Keratinocyte (primary cell): ENCODE measurements around the gene AHRR. TPM values are rescaled to one million over a fixed set of nuclear protein-coding genes. Genes with fewer than 3 reads are reported as not detected.

Experiments
- DNase-seq: peaks from one replicate; pipeline ENCODE4 v3.0.0-alpha.2; 2011; ENCODE audit warnings: low read depth, missing footprints, low spot score
- FAIRE-seq: peaks from 2 replicates; lab custom pipeline; 2011; peaks lifted over from hg19 to GRCh38; lab: Jason Lieb, UNC
- H2AFZ ChIP-seq: 2 replicates; pipeline ENCODE4 v1.6.0; 2012; ENCODE audit warnings: low read length, control low read depth, inconsistent platforms; ENCODE audit not compliant: control insufficient read depth
- H3K27ac ChIP-seq: 2 replicates; pipeline ENCODE4 v1.5.1; 2011; ENCODE audit warnings: low read length; ENCODE audit not compliant: control insufficient read depth, insufficient read depth
- H3K27me3 ChIP-seq: 3 replicates; pipeline ENCODE4 v1.6.0; 2011; ENCODE audit warnings: low read length; ENCODE audit not compliant: control insufficient read depth, insufficient read depth; ENCODE audit errors: extremely low read depth
- H3K36me3 ChIP-seq, 2 experiments: 2 replicates in 1 of 2; 3 replicates in 1 of 2; pipeline ENCODE4 v1.5.1; 2011; ENCODE audit warnings: low read length in 2 of 2, mild to moderate bottlenecking in 1 of 2; ENCODE audit not compliant: control insufficient read depth in 2 of 2, insufficient read depth in 2 of 2; ENCODE audit errors: extremely low read depth in 1 of 2
- H3K4me1 ChIP-seq: 3 replicates; pipeline ENCODE4 v1.5.1; 2011; ENCODE audit warnings: low read length; ENCODE audit not compliant: control insufficient read depth, insufficient read depth; ENCODE audit errors: extremely low read depth
- H3K4me2 ChIP-seq: 3 replicates; pipeline ENCODE4 v1.6.0; 2011; ENCODE audit warnings: low read depth, low read length; ENCODE audit not compliant: control insufficient read depth, insufficient read depth; ENCODE audit errors: extremely low read depth
- H3K4me3 ChIP-seq, 3 experiments: fragments of 200-600 bp in 1 of 3; sonication (generic) in 1 of 3; 2 replicates in 2 of 3; 3 replicates in 1 of 3; pipeline ENCODE4 v1.5.1; 2011 to 2016; ENCODE audit warnings: low read length in 3 of 3, mild to moderate bottlenecking in 3 of 3, control low read depth in 2 of 3, inconsistent platforms in 1 of 3, low read depth in 1 of 3, mixed read lengths in 1 of 3, mixed run types in 1 of 3, moderate library complexity in 1 of 3; ENCODE audit not compliant: control insufficient read depth in 2 of 3, insufficient read depth in 2 of 3; ENCODE audit errors: extremely low read depth in 1 of 3
- H3K79me2 ChIP-seq: 2 replicates; pipeline ENCODE4 v1.6.0; 2012; ENCODE audit warnings: low read length; ENCODE audit not compliant: control insufficient read depth, insufficient read depth
- H3K9ac ChIP-seq: 3 replicates; pipeline ENCODE4 v1.6.0; 2011; ENCODE audit warnings: low read length; ENCODE audit not compliant: control insufficient read depth, insufficient read depth; ENCODE audit errors: extremely low read depth
- H3K9me1 ChIP-seq: 3 replicates; pipeline ENCODE4 v1.6.0; 2011; ENCODE audit warnings: low read length; ENCODE audit not compliant: control insufficient read depth, insufficient read depth; ENCODE audit errors: extremely low read depth
- H3K9me3 ChIP-seq: 2 replicates; pipeline ENCODE4 v1.5.1; 2012; ENCODE audit warnings: low read depth, low read length; ENCODE audit not compliant: control insufficient read depth
- H4K20me1 ChIP-seq: 3 replicates; pipeline ENCODE4 v1.6.0; 2011; ENCODE audit warnings: low read length; ENCODE audit not compliant: control insufficient read depth, insufficient read depth; ENCODE audit errors: extremely low read depth
- EZH2 ChIP-seq: IDR thresholded peaks from one replicate; pipeline ENCODE4 v1.6.1; 2012; ENCODE audit warnings: inconsistent platforms, mild to moderate bottlenecking, low read length, moderate library complexity
- dilution Hi-C: fragments of 300-500 bp; cut with MboI; formaldehyde crosslinking; loops from one replicate; pipeline ENCODE4 v1.7.0; 2020; ENCODE audit warnings: low sequenced_read_pairs; ENCODE audit not compliant: extremely low pct_ligation_motif_present
- polyA plus RNA-seq, 5 experiments: library from polyadenylated mRNA; depleted of rRNA in 3 of 5; stranded (reverse) in 3 of 5; stranded (forward) in 1 of 5; unstranded in 1 of 5; fragments of >200 nt; gene quantifications; 1 replicate in 1 of 5; 2 replicates in 3 of 5; 3 replicates in 1 of 5; pipeline versions ENCODE4 v1.2.1 to v1.2.3, GENCODE V29; 2011 to 2012; ENCODE audit warnings: missing spikeins in 2 of 5, low read depth in 1 of 5, low replicate concordance in 1 of 5
- TF ChIP-seq, protein P1 (sequence below), 3 experiments: IDR thresholded peaks in 1 of 3; conservative IDR thresholded peaks in 1 of 3; optimal IDR thresholded peaks in 1 of 3; 2 replicates in 2 of 3; 3 replicates in 1 of 3; pipeline versions ENCODE3 to v1.5.1; 2011; ENCODE audit warnings: low read length in 3 of 3, mild to moderate bottlenecking in 3 of 3, moderate library complexity in 2 of 3, control low read depth in 1 of 3, inconsistent platforms in 1 of 3; ENCODE audit not compliant: insufficient read depth in 2 of 3; ENCODE audit errors: extremely low read depth in 1 of 3

Gene AHRR
- polyA plus RNA-seq, 1 donor (not counting 4 experiments of a cell fraction or from before 2014, with no cell fraction given): 0.24 TPM

- H3K4me1 ChIP-seq: peaks cover 16% of the 10 kb centered on the region
- peaks cover 16% of the 10 kb centered on the region for H3K79me2 ChIP-seq
- H3K36me3 ChIP-seq: peaks cover 21 to 26% of the 10 kb centered on the region in 2 experiments
- dilution Hi-C loops: no loop called here
- no peaks in the 10 kb centered on the region for H4K20me1 ChIP-seq
- H3K9me1 ChIP-seq: no peaks in the 10 kb centered on the region
- DNase-seq (no peak), FAIRE-seq (no peak)
- H3K9ac ChIP-seq: no peak overlapping the region
- no peaks in the 10 kb centered on the region for H3K27me3 ChIP-seq
- H3K4me3 ChIP-seq: no peak overlapping the region
- H3K27ac ChIP-seq: no peak overlapping the region
- no peak overlapping the region for H2AFZ ChIP-seq
- no peak overlapping the region for H3K4me2 ChIP-seq
- H3K9me3 ChIP-seq: peaks cover 5% of the 10 kb centered on the region
- TF ChIP-seq, protein P1, sequence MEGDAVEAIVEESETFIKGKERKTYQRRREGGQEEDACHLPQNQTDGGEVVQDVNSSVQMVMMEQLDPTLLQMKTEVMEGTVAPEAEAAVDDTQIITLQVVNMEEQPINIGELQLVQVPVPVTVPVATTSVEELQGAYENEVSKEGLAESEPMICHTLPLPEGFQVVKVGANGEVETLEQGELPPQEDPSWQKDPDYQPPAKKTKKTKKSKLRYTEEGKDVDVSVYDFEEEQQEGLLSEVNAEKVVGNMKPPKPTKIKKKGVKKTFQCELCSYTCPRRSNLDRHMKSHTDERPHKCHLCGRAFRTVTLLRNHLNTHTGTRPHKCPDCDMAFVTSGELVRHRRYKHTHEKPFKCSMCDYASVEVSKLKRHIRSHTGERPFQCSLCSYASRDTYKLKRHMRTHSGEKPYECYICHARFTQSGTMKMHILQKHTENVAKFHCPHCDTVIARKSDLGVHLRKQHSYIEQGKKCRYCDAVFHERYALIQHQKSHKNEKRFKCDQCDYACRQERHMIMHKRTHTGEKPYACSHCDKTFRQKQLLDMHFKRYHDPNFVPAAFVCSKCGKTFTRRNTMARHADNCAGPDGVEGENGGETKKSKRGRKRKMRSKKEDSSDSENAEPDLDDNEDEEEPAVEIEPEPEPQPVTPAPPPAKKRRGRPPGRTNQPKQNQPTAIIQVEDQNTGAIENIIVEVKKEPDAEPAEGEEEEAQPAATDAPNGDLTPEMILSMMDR (optimal IDR thresholded peaks at IDR 0.05 in 1 of 3, IDR thresholded peaks at IDR 0.05 in 1 of 3, conservative IDR thresholded peaks at IDR 0.05 in 1 of 3; ENCODE audit: extremely low read depth in 1 of 3, insufficient read depth in 2 of 3, low read length in 3 of 3): no peak
These were observed 127.2 kb downstream of the AHRR start for GRCh38 chr5:448766-449090.

DNA sequence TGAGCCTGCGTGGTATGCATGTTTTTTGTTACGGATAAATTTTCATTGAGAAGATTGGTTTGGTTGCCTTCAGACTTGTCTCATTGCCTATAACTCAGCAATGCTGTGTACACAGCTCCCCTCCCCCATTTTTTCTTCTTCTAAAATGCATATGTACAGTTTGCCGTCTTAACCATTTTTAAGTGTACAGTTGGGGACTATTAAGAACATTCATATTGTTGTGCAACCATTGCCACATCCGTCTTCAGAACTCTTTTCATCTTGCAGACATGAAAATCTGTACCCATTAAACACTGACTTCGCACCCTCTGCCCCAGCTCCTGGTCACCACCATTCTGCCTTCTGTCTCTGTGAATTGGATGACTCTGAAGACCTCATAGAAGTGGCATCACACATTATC, 127.6 kb downstream of the AHRR start:
- H3K36me3 ChIP-seq: peaks cover 21 to 26% of the 10 kb centered on the region in 2 experiments
- dilution Hi-C loops: no loop called here
- H3K79me2 ChIP-seq: peaks cover 12% of the 10 kb centered on the region
- no peak overlapping the region for H3K9ac ChIP-seq
- no peak overlapping the region for H2AFZ ChIP-seq
- no peak overlapping the region for H3K27ac ChIP-seq
- H3K4me2 ChIP-seq: no peak overlapping the region
- TF ChIP-seq EZH2: no peak
- TF ChIP-seq, protein P1 (optimal IDR thresholded peaks at IDR 0.05 in 1 of 3, IDR thresholded peaks at IDR 0.05 in 1 of 3, conservative IDR thresholded peaks at IDR 0.05 in 1 of 3; ENCODE audit: extremely low read depth in 1 of 3, insufficient read depth in 2 of 3, low read length in 3 of 3): no peak
- DNase-seq (no peak), FAIRE-seq (no peak)
- H3K9me1 ChIP-seq: no peaks in the 10 kb centered on the region
- no peak overlapping the region for H3K4me3 ChIP-seq
- H3K4me1 ChIP-seq: peaks cover 16% of the 10 kb centered on the region
- peaks cover 5% of the 10 kb centered on the region for H3K9me3 ChIP-seq
- H3K27me3 ChIP-seq: no peaks in the 10 kb centered on the region
- no peaks in the 10 kb centered on the region for H4K20me1 ChIP-seq
